ENCODE measurements around the gene DMKN. TPM values are rescaled to one million over a fixed set of nuclear protein-coding genes. Genes with fewer than 3 reads are reported as not detected.
A peak's percentile ranks its signal among the peaks of the same experiment; 100 is the strongest.

Gene DMKN, protein sequence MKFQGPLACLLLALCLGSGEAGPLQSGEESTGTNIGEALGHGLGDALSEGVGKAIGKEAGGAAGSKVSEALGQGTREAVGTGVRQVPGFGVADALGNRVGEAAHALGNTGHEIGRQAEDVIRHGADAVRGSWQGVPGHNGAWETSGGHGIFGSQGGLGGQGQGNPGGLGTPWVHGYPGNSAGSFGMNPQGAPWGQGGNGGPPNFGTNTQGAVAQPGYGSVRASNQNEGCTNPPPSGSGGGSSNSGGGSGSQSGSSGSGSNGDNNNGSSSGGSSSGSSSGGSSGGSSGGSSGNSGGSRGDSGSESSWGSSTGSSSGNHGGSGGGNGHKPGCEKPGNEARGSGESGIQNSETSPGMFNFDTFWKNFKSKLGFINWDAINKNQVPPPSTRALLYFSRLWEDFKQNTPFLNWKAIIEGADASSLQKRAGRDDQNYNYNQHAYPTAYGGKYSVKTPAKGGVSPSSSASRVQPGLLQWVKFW
- total RNA-seq: not detected in 2 replicates
- long read RNA-seq: 0 reads

DNA sequence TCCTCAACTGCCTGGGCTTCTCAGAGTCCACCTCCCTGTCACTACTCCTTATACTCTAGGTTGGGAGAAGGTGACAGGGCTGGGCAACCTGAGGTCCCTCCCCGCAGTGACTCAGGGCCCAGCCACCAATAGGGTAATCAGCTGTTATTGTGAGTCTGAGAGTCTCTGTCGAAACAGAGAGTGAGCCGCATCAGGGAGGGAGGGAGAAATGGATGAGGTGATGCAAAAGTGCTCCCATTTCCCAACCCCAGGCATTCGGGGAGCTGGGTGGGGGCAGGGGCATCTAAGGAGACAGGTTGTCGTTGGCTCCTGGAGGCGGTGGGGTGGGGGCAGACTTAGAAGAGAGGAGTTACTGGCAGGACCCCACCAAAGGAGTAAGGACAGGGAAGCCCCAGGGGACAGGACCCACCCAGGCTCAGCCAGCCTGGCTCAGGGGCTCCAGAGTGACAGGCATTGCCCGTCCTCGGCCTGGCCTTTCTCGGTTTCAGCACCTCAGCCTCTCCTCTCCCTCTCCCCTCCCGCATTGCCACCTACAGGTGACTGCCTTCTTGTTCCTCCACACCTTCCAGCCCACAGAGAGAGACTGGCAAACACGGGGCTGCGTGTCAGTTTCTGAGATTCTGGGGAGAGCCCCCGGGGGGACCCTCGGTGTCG lies at the start of gene DMKN:
DMKN (minus strand) TSS at position 22 of the 654 bp plus-strand sequence. CDS start 174 bp downstream, outside the sequence.
- DNase-seq (ENCODE audit: low read depth, low spot score): no peak
- no peak within 1 kb of the TSS for H3K27ac Mint-ChIP-seq (ENCODE audit: unreplicated experiment)
- no peak within 1 kb of the TSS for H3K4me3 Mint-ChIP-seq
- no peaks in the 10 kb centered on the region for H3K9me3 Mint-ChIP-seq
- H3K4me1 Mint-ChIP-seq: no peaks in the 10 kb centered on the region
- H3K27me3 Mint-ChIP-seq (ENCODE audit: low read depth): peaks cover 57% of the 10 kb centered on the region
- H3K36me3 Mint-ChIP-seq (ENCODE audit: low read depth): no peaks in the 10 kb centered on the region
- TF ChIP-seq, protein P1, sequence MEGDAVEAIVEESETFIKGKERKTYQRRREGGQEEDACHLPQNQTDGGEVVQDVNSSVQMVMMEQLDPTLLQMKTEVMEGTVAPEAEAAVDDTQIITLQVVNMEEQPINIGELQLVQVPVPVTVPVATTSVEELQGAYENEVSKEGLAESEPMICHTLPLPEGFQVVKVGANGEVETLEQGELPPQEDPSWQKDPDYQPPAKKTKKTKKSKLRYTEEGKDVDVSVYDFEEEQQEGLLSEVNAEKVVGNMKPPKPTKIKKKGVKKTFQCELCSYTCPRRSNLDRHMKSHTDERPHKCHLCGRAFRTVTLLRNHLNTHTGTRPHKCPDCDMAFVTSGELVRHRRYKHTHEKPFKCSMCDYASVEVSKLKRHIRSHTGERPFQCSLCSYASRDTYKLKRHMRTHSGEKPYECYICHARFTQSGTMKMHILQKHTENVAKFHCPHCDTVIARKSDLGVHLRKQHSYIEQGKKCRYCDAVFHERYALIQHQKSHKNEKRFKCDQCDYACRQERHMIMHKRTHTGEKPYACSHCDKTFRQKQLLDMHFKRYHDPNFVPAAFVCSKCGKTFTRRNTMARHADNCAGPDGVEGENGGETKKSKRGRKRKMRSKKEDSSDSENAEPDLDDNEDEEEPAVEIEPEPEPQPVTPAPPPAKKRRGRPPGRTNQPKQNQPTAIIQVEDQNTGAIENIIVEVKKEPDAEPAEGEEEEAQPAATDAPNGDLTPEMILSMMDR (conservative IDR thresholded peaks at IDR 0.05): no peak

DNA sequence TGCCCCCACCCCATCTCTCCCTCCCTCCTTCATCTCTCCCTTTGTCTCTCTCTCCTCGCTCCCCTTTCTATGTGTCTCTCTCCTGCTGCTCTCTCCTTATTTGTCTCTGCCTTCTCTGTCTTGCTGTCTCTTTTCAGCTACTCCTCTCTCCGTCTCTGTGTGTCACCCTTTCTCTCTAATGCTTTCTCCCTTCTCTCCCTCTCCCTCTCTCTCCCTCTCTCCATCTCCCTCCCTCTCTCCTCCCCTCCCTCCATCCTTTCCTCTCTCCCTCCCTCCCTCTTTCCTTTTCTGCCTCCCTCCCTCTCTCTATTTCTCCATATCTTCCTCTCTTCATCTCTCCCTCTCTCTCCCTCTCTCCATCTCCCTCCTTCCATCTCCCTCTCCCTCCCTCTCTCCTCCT lies 49.3 kb upstream of the DMKN start:
- no peaks in the 10 kb centered on the region for H3K36me3 Mint-ChIP-seq (ENCODE audit: low read depth)
- DNase-seq (ENCODE audit: low read depth, low spot score): no peak
- no peaks in the 10 kb centered on the region for H3K4me1 Mint-ChIP-seq
- TF ChIP-seq, protein P1 (conservative IDR thresholded peaks at IDR 0.05): no peak
- H3K27ac Mint-ChIP-seq (ENCODE audit: unreplicated experiment): no peak overlapping the region
- no peaks in the 10 kb centered on the region for H3K9me3 Mint-ChIP-seq
- peaks cover 70% of the 10 kb centered on the region for H3K27me3 Mint-ChIP-seq (ENCODE audit: low read depth)
- H3K4me3 Mint-ChIP-seq: no peak overlapping the region

DNA sequence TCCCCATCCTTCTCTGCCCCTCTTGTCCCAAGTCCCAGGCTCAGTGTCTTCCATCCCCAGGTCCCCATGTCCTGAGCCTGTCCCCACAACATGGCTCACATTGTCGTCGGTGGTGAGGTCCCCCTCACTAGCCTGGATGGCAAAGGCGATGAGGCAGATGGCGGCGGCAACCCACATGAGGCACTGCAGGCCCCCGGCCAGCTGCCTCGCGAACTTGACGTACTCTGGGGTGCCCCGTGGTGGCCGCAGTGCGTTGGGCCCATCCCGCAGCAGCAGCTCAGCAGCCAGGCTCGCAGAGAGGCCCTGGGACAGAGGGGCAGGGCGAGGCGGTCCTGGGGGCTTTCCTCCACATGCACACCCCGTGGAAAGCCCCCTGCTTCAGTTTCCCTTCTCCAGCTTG lies 48.9 kb upstream of the DMKN start:
- Mint-ChIP-seq H3K9me3 (no peaks in the 10 kb centered on the region), H3K36me3 (ENCODE audit: low read depth) (no peaks in the 10 kb centered on the region), H3K27ac (ENCODE audit: unreplicated experiment) (no peak overlapping the region), H3K4me1 (peaks cover 1% of the 10 kb centered on the region), H3K4me3 (no peak overlapping the region), H3K27me3 (ENCODE audit: low read depth) (peaks cover 74% of the 10 kb centered on the region)
- no peak for DNase-seq (ENCODE audit: low read depth, low spot score)
- TF ChIP-seq, protein P1 (conservative IDR thresholded peaks at IDR 0.05): no peak

DNA sequence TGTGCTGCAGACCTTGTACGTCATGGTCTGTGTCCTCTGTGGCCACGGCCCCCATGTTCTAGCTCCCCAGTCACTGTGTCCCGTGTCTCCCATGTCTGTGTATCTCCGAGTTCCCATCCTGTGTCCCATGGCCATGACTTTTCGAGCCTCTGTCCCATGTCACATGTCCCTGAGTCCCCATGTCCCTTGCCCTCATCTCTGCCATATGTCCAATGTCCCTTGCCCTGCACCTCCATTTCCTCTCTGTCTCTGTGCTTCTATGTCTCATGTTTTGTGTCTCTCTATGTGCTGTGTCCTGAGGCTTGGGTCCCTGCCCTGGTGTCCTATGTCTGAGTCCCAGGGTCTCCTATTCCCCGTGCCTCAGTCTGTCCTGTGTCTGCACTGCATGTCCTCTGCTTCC lies 48.0 kb upstream of the DMKN start:
- H3K27me3 Mint-ChIP-seq (ENCODE audit: low read depth): peaks cover 75% of the 10 kb centered on the region
- H3K27ac Mint-ChIP-seq (ENCODE audit: unreplicated experiment): peak overlapping the region; percentile 55
- peak overlapping the region; percentile 42 for H3K4me3 Mint-ChIP-seq

DNA sequence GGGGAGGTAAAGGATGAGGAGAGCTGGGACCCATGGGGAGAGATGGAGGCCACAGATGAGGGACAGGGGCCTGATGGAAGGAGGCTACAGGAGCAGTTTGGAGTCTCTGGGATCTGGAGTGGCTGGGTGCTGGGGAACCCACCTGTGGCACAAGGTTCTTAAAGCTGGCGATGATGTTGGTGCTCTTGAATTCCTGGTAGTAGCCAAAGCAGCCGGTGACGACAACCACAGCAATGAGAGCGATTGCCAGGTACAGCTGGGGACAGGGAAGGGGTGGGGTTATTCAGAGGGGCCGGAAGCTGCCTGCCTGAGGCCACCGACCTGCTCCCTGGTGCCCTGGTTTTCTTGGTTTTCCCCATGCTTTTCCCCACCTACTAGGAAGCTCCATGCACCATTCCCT lies 47.2 kb upstream of the DMKN start:
- TF ChIP-seq, protein P1 (conservative IDR thresholded peaks at IDR 0.05): no peak
- Mint-ChIP-seq H3K4me1 (peaks cover 9% of the 10 kb centered on the region), H3K27ac (ENCODE audit: unreplicated experiment) (no peak overlapping the region), H3K36me3 (ENCODE audit: low read depth) (no peaks in the 10 kb centered on the region), H3K4me3 (peak overlapping the region; percentile 42), H3K27me3 (ENCODE audit: low read depth) (peaks cover 82% of the 10 kb centered on the region), H3K9me3 (no peaks in the 10 kb centered on the region)
- no peak for DNase-seq (ENCODE audit: low read depth, low spot score)

More for the DNA sequence above, 48.0 kb upstream of the DMKN start:
- no peaks in the 10 kb centered on the region for H3K36me3 Mint-ChIP-seq (ENCODE audit: low read depth)
- no peaks in the 10 kb centered on the region for H3K9me3 Mint-ChIP-seq
- TF ChIP-seq, protein P1 (conservative IDR thresholded peaks at IDR 0.05): no peak
- DNase-seq (ENCODE audit: low read depth, low spot score): no peak
- H3K4me1 Mint-ChIP-seq: peaks cover 5% of the 10 kb centered on the region
